Midbrain (tissue), 1 donor: ENCODE measurements around the gene PSME1.
"Not testable (repeated sequence)": the region's sequence is repeated elsewhere in the genome, so short reads cannot be mapped to it uniquely, and the experiment has no call there.

Experiments used
- DNase-seq: peaks from one replicate; lab custom pipeline; 2025; lab: John Stamatoyannopoulos, UW

Gene PSME1

DNA sequence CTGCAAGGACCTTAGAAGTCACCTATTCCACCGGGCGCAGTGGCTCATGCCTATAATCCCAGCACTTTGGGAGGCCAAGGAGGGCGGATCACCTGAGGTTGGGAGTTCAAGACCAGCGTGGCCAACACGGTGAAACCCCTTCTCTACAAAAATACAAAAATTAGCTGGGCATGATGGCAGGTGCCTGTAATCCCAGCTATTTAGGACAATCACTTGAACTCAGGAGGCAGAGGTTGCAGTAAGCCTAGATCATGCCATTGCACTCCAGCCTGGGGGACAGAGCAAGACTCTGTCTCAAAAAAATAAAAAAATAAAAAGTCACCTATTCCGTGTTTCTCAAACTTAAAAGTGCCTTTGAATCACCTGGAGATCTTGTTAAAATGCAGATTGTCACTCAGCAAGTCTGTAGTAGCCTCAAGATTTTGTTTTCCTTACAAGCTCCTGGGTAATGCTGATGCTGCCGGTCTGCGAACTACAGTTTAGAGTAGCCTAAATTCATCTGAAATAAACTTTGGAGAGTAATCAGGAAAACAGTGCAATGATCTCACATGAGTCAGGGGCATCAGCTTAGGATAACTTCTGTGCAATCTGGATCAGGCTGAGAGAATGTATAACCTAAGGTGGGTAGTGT, 30.3 kb upstream of the PSME1 start:
- DNase-seq = not testable (repeated sequence)

GRCh38 chr14:24106672-24107271, 29.2 kb upstream of the PSME1 start:
- no peak for DNase-seq

DNA sequence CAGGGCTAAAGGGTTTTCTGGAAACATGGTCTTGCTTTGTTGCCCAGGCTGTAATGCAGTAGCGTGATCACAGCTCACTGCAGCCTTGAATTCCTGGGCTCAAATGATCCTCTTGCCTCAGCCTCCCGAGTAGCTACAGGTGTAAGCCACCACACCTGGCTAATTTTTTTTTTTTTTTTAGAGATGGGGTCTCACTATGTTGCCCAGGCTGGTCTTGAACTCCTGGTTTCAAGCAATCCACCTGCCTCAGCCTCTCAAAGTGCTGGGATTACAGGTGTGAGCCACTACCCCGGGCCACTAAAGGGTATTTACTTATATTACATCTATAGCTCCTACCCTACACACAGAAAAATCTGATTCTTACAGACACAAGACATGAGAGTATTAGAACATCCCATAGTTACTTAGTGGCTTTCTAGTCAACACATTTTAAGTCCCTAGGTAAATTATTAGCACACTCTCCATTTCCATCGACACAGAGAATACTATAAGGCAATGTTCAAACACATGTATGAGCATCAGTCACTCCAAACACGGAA, 27.6 kb upstream of the PSME1 start:
- no peak for DNase-seq

DNA sequence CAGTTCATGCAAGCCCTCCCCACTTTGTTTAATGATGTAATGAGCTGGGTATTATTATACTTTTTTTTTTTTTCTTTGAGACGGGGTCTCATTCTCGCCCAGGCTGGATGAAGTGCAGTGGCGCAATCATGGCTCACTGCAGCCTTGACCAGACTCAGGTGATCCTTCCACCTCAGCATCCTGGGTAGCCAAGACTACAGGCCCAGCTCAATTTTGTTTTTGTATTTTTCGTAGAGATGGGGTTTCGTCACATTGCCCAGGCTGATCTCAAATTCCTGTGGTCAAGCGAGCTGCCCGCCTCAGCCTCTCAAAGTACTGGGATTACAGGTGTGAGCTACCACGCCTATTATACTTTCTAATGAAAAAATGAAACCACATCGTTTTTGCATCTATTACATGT, 25.9 kb upstream of the PSME1 start:
- DNase-seq = no peak

- DNase-seq = no peak
Measured at GRCh38 chr14:24110523-24110922, 25.5 kb upstream of the PSME1 start.

DNA sequence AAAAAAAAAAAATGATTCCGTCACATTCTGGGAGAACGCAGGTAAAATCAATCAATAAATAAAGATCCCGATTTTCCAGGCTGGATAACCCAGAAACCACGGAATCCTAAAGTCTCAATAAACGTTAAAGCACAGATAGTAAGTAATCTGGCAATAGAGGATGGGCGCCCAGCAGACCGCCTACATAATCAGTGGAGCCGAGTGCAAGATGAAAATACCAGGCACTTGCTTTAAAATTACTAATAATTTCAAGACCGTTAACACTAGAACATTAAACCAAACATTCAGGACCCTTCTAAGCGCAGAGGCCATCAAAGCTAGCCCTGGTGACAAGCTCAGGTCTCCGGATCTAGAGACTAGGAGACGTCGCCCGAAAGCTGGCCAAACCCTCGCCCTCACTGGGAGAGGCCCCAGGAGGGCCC, 22.6 kb upstream of the PSME1 start:
- no peak for DNase-seq

DNA sequence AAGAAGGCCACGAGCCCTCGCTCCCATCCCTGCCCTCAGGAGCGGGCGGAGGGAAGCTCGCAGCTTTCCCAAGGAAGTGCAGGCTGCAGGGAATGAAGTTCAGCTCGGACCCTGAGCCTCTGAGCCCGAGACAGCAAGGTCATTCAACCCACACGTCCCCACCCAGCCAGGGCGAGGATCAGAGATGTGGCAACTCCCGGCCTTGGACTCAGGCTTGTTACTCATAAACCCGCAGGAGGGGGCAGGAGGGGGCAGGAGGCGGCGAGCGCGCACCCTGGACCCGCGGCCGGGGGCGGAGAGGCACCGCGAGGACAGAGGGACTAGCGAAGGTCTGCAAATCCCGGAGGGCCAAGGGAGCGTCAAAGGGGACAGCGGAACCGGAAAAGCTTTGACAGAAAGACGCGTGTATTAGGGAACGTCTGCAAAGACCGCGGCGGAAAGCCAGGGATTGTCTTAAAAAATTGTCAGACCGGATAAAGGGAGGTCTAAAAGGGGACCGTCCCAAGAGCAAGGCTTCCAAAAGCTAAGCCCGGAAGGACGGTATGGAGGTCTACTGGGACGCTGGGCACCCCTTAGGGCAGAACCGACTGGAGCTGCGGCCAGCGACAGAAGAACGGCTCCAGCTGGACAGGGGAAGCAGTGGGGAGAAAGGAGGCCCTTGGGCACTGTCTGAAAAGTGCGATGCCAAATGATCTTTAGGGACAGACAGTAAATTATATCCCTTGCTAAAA, 22.0 kb upstream of the PSME1 start:
- peak; percentile 92 for DNase-seq

- DNase-seq = peak; percentile 99
Measured at GRCh38 chr14:24114532-24115421, 21.2 kb upstream of the PSME1 start, which contains the start of the genes DCAF11 and NRL. Gene DCAF11, plus strand, starts transcription at chr14:24114777. Its CDS starts 818 bp downstream, at chr14:24115595. Gene NRL, minus strand, starts transcription at chr14:24114949. Its CDS starts 32,101 bp downstream, at chr14:24082848.

DNA sequence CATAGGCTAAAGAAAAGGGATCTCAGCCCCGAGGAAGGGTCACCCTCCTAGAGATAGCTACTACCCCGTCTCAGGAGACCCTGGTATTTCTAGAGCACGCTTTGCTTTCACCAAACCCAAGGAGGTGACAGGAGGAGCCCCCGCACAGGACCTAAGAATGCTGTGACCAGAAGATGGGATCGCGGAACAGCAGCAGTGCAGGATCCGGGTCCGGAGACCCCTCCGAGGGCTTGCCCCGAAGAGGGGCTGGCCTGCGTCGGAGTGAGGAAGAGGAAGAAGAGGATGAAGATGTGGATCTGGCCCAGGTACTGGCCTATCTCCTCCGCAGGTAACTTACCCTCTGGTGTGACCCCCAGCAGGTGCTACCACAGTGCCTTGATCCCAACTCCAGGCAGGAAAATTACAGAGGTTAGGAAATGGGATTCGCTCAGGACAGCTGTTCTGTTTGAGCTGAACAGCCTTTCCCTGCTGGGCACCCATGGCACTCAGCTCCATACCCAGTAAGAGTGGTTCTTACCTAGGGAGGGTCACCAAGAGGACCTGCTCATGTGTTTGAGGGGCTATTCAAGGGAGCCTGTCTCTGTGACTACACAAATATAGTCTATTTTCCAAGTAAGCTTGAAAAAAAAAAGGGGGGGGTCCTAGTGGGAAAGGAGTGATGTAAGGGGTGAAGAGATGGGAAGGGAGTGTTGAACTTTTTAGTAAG, 20.4 kb upstream of the PSME1 start:
- DNase-seq = no peak

DNA sequence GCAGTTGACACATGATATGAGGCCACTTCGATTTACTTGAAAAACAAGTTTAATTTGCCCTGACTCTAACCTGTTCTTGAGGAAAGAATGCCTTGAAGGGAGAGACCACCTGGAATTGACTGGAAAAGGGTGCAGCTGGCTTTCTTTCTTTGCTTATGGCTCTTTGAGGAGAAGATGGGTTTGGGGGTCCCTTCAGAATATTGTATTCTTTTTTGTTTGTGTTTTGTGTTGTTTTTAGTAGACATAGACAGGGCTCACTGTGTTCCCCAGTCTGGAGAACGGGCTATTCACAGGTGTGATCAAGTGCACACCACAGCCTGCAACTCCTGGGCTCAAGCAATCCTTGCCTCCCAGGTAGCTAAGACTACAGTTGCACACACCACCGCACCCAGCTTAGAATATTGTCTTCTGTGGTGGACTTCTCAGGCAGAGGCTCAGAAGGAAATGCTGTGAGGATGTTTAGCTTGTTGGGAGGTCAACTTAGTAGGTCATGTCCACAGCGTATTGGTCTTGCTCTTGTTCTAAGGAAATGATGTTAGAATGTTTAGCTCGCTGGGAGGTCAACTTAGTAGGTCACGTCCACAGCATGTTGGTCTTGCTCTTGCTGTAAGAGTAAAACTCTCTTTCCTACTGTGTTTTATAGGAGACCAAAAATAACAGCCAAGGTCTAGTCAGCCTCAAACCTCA, 19.7 kb upstream of the PSME1 start:
- no peak for DNase-seq

DNA sequence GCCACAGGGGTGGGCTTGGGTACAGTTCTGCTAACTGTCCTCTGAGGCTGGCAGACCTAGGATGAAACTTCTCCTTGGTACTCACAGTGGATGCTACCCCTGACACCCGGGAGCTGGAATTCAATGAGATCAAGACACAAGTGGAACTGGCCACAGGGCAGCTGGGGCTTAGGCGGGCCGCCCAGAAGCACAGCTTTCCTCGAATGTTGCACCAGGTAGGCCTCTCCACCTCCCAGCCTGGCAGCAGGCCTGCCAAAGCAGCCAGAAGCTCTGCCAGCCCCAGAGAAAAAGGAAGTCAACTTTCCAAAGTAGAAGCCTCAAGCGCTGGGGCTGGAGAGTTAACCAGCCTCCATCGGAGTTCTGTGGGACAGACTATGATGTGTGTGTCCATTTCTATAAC, 18.8 kb upstream of the PSME1 start:
- no peak for DNase-seq

DNA sequence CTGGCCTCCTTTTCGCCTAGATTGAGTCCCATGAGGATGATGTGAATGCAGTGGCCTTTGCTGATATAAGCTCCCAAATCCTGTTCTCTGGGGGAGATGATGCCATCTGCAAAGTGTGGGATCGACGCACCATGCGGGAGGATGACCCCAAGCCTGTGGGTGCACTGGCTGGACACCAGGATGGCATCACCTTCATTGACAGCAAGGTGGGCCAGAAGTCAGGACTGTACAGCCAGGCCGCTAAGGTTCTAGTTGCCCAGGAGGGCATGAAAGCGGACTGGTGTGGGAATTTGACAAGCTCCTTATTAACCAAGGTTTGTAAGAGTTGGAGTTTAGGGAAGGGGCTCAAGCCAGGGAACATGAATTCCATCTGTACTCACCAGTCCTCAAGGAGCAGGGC, 16.3 kb upstream of the PSME1 start:
- DNase-seq = no peak

GRCh38 chr14:24121210-24121609, 14.8 kb upstream of the PSME1 start:
- DNase-seq = no peak

GRCh38 chr14:24122416-24122815, 13.6 kb upstream of the PSME1 start:
- DNase-seq = no peak

GRCh38 chr14:24122898-24123297, 13.1 kb upstream of the PSME1 start:
- DNase-seq = no peak

GRCh38 chr14:24123424-24124417, 12.3 kb upstream of the PSME1 start:
- DNase-seq = no peak

- DNase-seq = no peak
Measured at GRCh38 chr14:24126939-24127338, 9.1 kb upstream of the PSME1 start.

DNA sequence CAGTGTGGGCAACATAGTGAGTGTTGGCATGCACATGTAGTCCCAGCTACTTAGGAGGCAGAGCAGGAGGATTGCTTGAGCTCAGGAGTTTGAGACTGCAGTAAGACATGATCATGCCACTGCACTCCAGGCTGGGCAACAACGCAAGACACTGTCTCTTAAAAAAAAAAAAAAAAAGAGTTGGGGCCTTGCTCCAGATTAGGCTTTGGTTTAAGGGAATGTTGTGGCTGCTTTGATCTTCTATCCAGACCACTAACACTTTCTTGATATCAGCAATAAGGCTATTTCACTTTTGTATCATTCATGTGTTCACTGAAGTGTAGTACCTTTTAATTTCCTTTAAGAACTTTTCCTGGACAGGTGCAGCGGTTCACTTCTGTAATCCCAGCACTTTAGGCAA, 8.3 kb upstream of the PSME1 start:
- no peak for DNase-seq

DNA sequence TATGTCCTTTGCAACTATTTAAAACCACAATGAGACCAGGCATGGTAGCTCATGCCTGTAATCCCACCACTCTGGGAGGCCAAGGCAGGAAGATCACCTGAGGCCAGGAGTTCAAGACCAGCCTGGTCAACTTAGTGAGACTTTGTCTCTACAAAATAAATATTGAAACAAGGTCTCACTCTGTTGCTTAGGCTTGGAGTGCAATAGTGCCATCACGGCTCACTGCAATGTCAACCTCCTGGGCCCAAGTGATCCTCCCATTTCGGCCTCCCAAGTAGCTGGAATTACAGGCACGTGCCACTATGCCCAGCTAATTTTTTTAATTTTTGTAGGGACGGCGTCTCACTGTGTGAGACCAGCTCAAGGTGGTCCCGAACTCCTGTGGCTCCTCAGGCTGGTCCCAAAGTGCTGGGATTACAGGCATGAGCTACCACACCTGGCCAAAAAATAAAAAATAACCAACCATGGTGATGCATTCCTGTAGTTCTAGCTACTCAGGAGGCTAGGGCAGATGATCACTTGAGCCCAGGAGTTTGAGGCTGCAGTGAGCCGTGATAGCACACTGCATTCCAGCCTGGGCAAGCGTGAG, 6.5 kb upstream of the PSME1 start:
- no peak for DNase-seq
